Stimulated activated CD8-positive, alpha-beta memory T cell treated with anti-CD3 and anti-CD28 coated beads, Interleukin-7, amount 100 ng/mL, for 4 hours (primary cell): ENCODE results near the gene SBNO2.
"Not testable (repeated sequence)": the region's sequence is repeated elsewhere in the genome, so short reads cannot be mapped to it uniquely, and the experiment has no call there.

Source experiments
- DNase-seq, 2 donors: peaks; one replicate each; pipeline ENCODE4 v3.0.0-alpha.2; 2020; ENCODE audit warnings: low read depth in 2 of 2

Gene SBNO2

GRCh38 chr19:1210227-1210538, 36.1 kb upstream of the SBNO2 start:
- no peak for DNase-seq

- not testable (repeated sequence) for DNase-seq
Measured at GRCh38 chr19:1208830-1209229, 34.8 kb upstream of the SBNO2 start.

- DNase-seq: no peak
Measured at GRCh38 chr19:1206864-1207450, 32.9 kb upstream of the SBNO2 start.

- DNase-seq: no peak
Measured at GRCh38 chr19:1206150-1206863, 32.2 kb upstream of the SBNO2 start.

- DNase-seq: peak; percentile 97 to 100
Measured at GRCh38 chr19:1205114-1206099, 31.3 kb upstream of the SBNO2 start, which contains the start of gene STK11. Gene STK11 (plus strand): TSS chr19:1205778. CDS start chr19:1206914, 1,136 bp downstream.

- not testable (repeated sequence) for DNase-seq
Measured at GRCh38 chr19:1200614-1201013, 26.5 kb upstream of the SBNO2 start.

GRCh38 chr19:1199531-1199930, 25.5 kb upstream of the SBNO2 start:
- DNase-seq: no peak

GRCh38 chr19:1189419-1189818, 15.4 kb upstream of the SBNO2 start:
- peak; percentile 43 to 45 for DNase-seq

- no peak for DNase-seq
Measured at GRCh38 chr19:1183543-1184172, 9.6 kb upstream of the SBNO2 start.

GRCh38 chr19:1182727-1183126, 8.7 kb upstream of the SBNO2 start:
- DNase-seq: no peak

- DNase-seq: no peak
Measured at GRCh38 chr19:1182068-1182467, 8.0 kb upstream of the SBNO2 start.

- no peak for DNase-seq
Measured at GRCh38 chr19:1181606-1182005, 7.5 kb upstream of the SBNO2 start.

- no peak for DNase-seq
Measured at GRCh38 chr19:1177322-1178114, 3.5 kb upstream of the SBNO2 start.

- DNase-seq: no peak
Measured at GRCh38 chr19:1173159-1173844, 766 bp downstream of the SBNO2 start.

GRCh38 chr19:1172353-1173158, 1.5 kb downstream of the SBNO2 start:
- no peak for DNase-seq

GRCh38 chr19:1171755-1172352, 2.2 kb downstream of the SBNO2 start:
- DNase-seq: no peak

- DNase-seq: no peak
Measured at GRCh38 chr19:1170938-1171754, 2.9 kb downstream of the SBNO2 start.
